HCT116 (cell line): Measurements from ENCODE around the gene DNAJA2. TPM values are rescaled to one million over a fixed set of nuclear protein-coding genes. Genes with fewer than 3 reads are reported as not detected.

Experiments
- ATAC-seq: fragments of 200-7000 bp; cut with Tn5 transposase; 2 replicates; pipeline ENCODE4 v1.9.1; 2020; ENCODE audit warnings: mild to moderate bottlenecking, moderate library complexity
- BruUV-seq: library from RNA; stranded (reverse); fragments of 400-500 nt; replicated peaks from 2 replicates; lab custom pipeline; 2021; lab: Mats Ljungman, UMichigan
- CTCF ChIA-PET: fragments of 300-600 bp; sonication (Branson Sonifier 250); formaldehyde crosslinking; loops from one replicate; lab custom pipeline; 2021; ENCODE audit warnings: antibody characterized with exemption; lab: Charles Lee
- POLR2A ChIA-PET: fragments of 300-600, 350-600 bp; sonication (Branson Sonifier 250); formaldehyde crosslinking; loops from one replicate; lab custom pipeline; 2021; ENCODE audit warnings: antibody characterized with exemption; lab: Charles Lee
- RAD21 ChIA-PET, 2 experiments: fragments of 300-600 bp; sonication (Branson Sonifier 250); formaldehyde crosslinking; loops; one replicate each; lab custom pipeline; 2023; ENCODE audit warnings: low total read pairs in 2 of 2; ENCODE audit not compliant: uncharacterized antibody in 2 of 2, unreplicated experiment in 2 of 2, low non-redundant PET in 1 of 2; lab: Charles Lee
- DNase-seq: peaks from one replicate; pipeline ENCODE4 v3.0.0-alpha.2; 2010; ENCODE audit warnings: low read depth, low spot score
- H2AFZ ChIP-seq: fragments of 200-600 bp; shearing (Covaris generic), sonication (generic); 2 replicates; pipeline ENCODE4 v1.6.1; 2017; ENCODE audit warnings: low read depth, mixed run types, mixed read lengths, antibody characterized with exemption, low read length; ENCODE audit not compliant: poor library complexity, severe bottlenecking
- H3K27ac ChIP-seq: 2 replicates; pipeline ENCODE4 v1.5.1; 2012; ENCODE audit warnings: low read depth, low read length
- H3K27me3 ChIP-seq: fragments of 200-600 bp; sonication (generic); 2 replicates; pipeline ENCODE4 v1.6.1; 2016; ENCODE audit warnings: mixed run types, low read length, mixed read lengths; ENCODE audit not compliant: insufficient read depth
- H3K36me3 ChIP-seq, 2 experiments: fragments of 200-500 bp in 1 of 2; fragments of 200-600 bp in 1 of 2; sonication (Bioruptor generic) in 1 of 2; sonication (generic) in 1 of 2; 2 replicates each; pipeline versions ENCODE4 v1.5.1 to v1.6.1; 2014 to 2016; ENCODE audit warnings: low read length in 2 of 2, inconsistent platforms in 1 of 2, mixed read lengths in 1 of 2, mixed run types in 1 of 2; ENCODE audit not compliant: insufficient read depth in 2 of 2, control insufficient read depth in 1 of 2
- H3K4me1 ChIP-seq, 2 experiments: fragments of 200-600 bp in 1 of 2; sonication (generic) in 1 of 2; 2 replicates each; pipeline versions ENCODE4 v1.5.1 to v1.6.1; 2012 to 2017; ENCODE audit warnings: low read length in 2 of 2, inconsistent platforms in 1 of 2, mild to moderate bottlenecking in 1 of 2, mixed read lengths in 1 of 2, mixed run types in 1 of 2, moderate library complexity in 1 of 2; ENCODE audit not compliant: insufficient read depth in 2 of 2, control insufficient read depth in 1 of 2
- H3K4me2 ChIP-seq: fragments of 200-600 bp; sonication (generic); 2 replicates; pipeline ENCODE4 v1.6.1; 2017; ENCODE audit warnings: mixed run types, low read length, mixed read lengths
- H3K4me3 ChIP-seq, 2 experiments: fragments of 200-600 bp in 1 of 2; sonication (generic) in 1 of 2; replicated peaks in 1 of 2; 2 replicates each; pipeline ENCODE4 v1.5.1; 2011 to 2016; ENCODE audit warnings: low read length in 2 of 2, control low read depth in 1 of 2, low read depth in 1 of 2, mild to moderate bottlenecking in 1 of 2, mixed read lengths in 1 of 2, mixed run types in 1 of 2
- H3K79me2 ChIP-seq: fragments of 200-600 bp; sonication (generic); 2 replicates; pipeline ENCODE4 v1.6.1; 2017; ENCODE audit warnings: mild to moderate bottlenecking, mixed run types, low read length, moderate library complexity, mixed read lengths; ENCODE audit not compliant: insufficient read depth
- H3K9ac ChIP-seq: fragments of 200-600 bp; sonication (generic); 2 replicates; pipeline ENCODE4 v1.6.1; 2016; ENCODE audit warnings: low read length, mixed read lengths
- H3K9me2 ChIP-seq: fragments of 200-600 bp; sonication (generic), shearing (Covaris generic); 2 replicates; pipeline ENCODE4 v1.6.1; 2017; ENCODE audit warnings: mixed run types, mild to moderate bottlenecking, moderate library complexity; ENCODE audit not compliant: insufficient read depth
- H3K9me3 ChIP-seq, 2 experiments: fragments of 200-500 bp in 1 of 2; fragments of 200-600 bp in 1 of 2; sonication (Bioruptor generic) in 1 of 2; sonication (generic) in 1 of 2; 2 replicates each; pipeline ENCODE4 v1.6.1; 2014 to 2017; ENCODE audit warnings: low read length in 2 of 2, mixed read lengths in 2 of 2, inconsistent platforms in 1 of 2, low read depth in 1 of 2, mild to moderate bottlenecking in 1 of 2, mixed run types in 1 of 2, moderate library complexity in 1 of 2; ENCODE audit not compliant: control insufficient read depth in 1 of 2, insufficient read depth in 1 of 2
- H4K20me1 ChIP-seq: fragments of 200-600 bp; sonication (generic), shearing (Covaris generic); 2 replicates; pipeline ENCODE4 v1.6.1; 2017; ENCODE audit warnings: mixed run types, mild to moderate bottlenecking, moderate library complexity; ENCODE audit not compliant: insufficient read depth
- ELF1 ChIP-seq: IDR thresholded peaks from 2 replicates; pipeline ENCODE4 v1.6.1; 2012; ENCODE audit warnings: low read depth, borderline replicate concordance
- EZH2 ChIP-seq: fragments of 200-600 bp; sonication (generic); IDR thresholded peaks from 2 replicates; pipeline ENCODE4 v1.6.1; 2017; ENCODE audit warnings: antibody characterized with exemption, mixed run types
- EZH2phosphoT487 ChIP-seq: fragments of 200-600 bp; IDR thresholded peaks from 2 replicates; pipeline ENCODE4 v1.6.1; 2018; ENCODE audit warnings: antibody characterized with exemption, borderline replicate concordance
- FOSL1 ChIP-seq: IDR thresholded peaks from 2 replicates; pipeline ENCODE4 v1.6.1; 2012; ENCODE audit warnings: low read depth
- TCF7L2 ChIP-seq: IDR thresholded peaks from 2 replicates; pipeline ENCODE4 v1.7.0; 2011; ENCODE audit warnings: borderline replicate concordance, inconsistent platforms; ENCODE audit not compliant: insufficient read depth, insufficient read length; ENCODE audit errors: extremely low read depth
- YY1 ChIP-seq: IDR thresholded peaks from 2 replicates; pipeline ENCODE4 v1.6.1; 2011; ENCODE audit warnings: low read length, low read depth, moderate library complexity, mild to moderate bottlenecking; ENCODE audit not compliant: insufficient replicate concordance; ENCODE audit errors: extremely low read depth
- ZFX ChIP-seq: fragments of 450-650 bp; IDR thresholded peaks from 2 replicates; pipeline ENCODE4 v1.6.1; 2017
- ZNF274 ChIP-seq: fragments of 200-500 bp; sonication (Bioruptor generic); IDR thresholded peaks from 2 replicates; pipeline ENCODE4 v1.6.1; 2014; ENCODE audit warnings: mild to moderate bottlenecking, low read depth, low read length, inconsistent platforms
- intact Hi-C: fragments of 100-400 bp; cut with micrococcal nuclease; formaldehyde crosslinking; loops from 2 replicates; pipeline ENCODE4 v1.10.0; 2022
- total RNA-seq: library from RNA; stranded (reverse); gene quantifications from one replicate; pipeline ENCODE4 v1.2.1, GENCODE V29; 2021; ENCODE audit not compliant: unreplicated experiment
- TF ChIP-seq, protein P1 (sequence below): IDR thresholded peaks from 2 replicates; pipeline ENCODE4 v1.6.1; 2012
- TF ChIP-seq, protein P2 (sequence below): IDR thresholded peaks from 2 replicates; pipeline ENCODE4 v1.6.1; 2012; ENCODE audit warnings: low read depth

DNAJA2 gene
- total RNA-seq, 1 experiment from 2014 or later: 68.2 TPM

GRCh38 chr16:47016700-47017133 is 43.2 kb upstream of the DNAJA2 start:
- H3K4me1 ChIP-seq: peaks cover 5 to 11% of the 10 kb centered on the region in 2 experiments
- no peak overlapping the region for H3K9ac ChIP-seq
- no peaks in the 10 kb centered on the region for H4K20me1 ChIP-seq
- no peaks in the 10 kb centered on the region for H3K79me2 ChIP-seq
- intact Hi-C loops: loop anchor here (10.0 kb wide), 1 partner anchor 58 kb away; no protein-coding TSS in a partner anchor
- H3K9me3 ChIP-seq: no peaks in the 10 kb centered on the region
- H2AFZ ChIP-seq: no peak overlapping the region
- no peak for DNase-seq
- no peaks in the 10 kb centered on the region for H3K9me2 ChIP-seq
- no peaks in the 10 kb centered on the region for H3K36me3 ChIP-seq
- ChIA-PET RAD21 (no interaction called here), POLR2A (no interaction called here), CTCF (no interaction called here)
- H3K27ac ChIP-seq: no peak overlapping the region
- no peak for ATAC-seq
- H3K4me2 ChIP-seq: no peak overlapping the region
- no TSS peak for BruUV-seq
- no peak overlapping the region for H3K4me3 ChIP-seq
- H3K27me3 ChIP-seq: no peaks in the 10 kb centered on the region
- TF ChIP-seq EZH2 (no peak), ZNF274 (no peak), ELF1 (no peak), ZFX (no peak), YY1 (no peak), FOSL1 (no peak), TCF7L2 (no peak), EZH2phosphoT487 (no peak)
- TF ChIP-seq, protein P1, sequence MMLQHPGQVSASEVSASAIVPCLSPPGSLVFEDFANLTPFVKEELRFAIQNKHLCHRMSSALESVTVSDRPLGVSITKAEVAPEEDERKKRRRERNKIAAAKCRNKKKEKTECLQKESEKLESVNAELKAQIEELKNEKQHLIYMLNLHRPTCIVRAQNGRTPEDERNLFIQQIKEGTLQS: no peak
- TF ChIP-seq, protein P2, sequence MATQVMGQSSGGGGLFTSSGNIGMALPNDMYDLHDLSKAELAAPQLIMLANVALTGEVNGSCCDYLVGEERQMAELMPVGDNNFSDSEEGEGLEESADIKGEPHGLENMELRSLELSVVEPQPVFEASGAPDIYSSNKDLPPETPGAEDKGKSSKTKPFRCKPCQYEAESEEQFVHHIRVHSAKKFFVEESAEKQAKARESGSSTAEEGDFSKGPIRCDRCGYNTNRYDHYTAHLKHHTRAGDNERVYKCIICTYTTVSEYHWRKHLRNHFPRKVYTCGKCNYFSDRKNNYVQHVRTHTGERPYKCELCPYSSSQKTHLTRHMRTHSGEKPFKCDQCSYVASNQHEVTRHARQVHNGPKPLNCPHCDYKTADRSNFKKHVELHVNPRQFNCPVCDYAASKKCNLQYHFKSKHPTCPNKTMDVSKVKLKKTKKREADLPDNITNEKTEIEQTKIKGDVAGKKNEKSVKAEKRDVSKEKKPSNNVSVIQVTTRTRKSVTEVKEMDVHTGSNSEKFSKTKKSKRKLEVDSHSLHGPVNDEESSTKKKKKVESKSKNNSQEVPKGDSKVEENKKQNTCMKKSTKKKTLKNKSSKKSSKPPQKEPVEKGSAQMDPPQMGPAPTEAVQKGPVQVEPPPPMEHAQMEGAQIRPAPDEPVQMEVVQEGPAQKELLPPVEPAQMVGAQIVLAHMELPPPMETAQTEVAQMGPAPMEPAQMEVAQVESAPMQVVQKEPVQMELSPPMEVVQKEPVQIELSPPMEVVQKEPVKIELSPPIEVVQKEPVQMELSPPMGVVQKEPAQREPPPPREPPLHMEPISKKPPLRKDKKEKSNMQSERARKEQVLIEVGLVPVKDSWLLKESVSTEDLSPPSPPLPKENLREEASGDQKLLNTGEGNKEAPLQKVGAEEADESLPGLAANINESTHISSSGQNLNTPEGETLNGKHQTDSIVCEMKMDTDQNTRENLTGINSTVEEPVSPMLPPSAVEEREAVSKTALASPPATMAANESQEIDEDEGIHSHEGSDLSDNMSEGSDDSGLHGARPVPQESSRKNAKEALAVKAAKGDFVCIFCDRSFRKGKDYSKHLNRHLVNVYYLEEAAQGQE: no peak
